DOHH2 (cell line): ENCODE measurements around the gene CLSTN1.

ENCODE experiments used
- EZH2phosphoT487 ChIP-seq: fragments of 200-600 bp; sonication (generic); IDR thresholded peaks from 2 replicates; pipeline ENCODE4 v1.6.1; 2017; ENCODE audit warnings: borderline replicate concordance, mild to moderate bottlenecking, antibody characterized with exemption, low read length, moderate library complexity, mixed read lengths
- TF ChIP-seq, protein P1 (sequence below): fragments of 200-600 bp; sonication (generic); IDR thresholded peaks from one replicate; pipeline ENCODE4 v1.5.1; 2014; ENCODE audit warnings: antibody characterized with exemption, mild to moderate bottlenecking, low read depth, low read length; ENCODE audit not compliant: poor library complexity, severe bottlenecking

DNA sequence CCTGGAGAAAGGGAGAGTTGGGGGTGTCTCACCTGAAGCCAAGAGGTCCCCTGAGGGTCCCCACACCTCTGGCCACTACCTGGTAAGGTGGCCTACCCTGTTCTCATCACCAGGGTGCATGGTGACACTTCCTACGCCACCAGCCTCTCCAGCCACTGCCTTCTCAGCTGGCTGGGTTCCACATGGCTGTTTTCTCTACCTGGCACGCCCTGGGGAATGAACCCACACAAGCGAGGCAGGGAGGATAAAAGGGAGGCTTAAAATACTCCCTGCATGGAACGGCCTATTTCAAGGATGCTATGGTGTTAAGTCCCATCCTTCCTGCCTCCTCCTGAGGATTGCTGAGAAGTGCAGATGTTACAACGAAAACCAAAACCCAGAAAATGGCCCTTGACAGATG, 87.5 kb downstream of the CLSTN1 start:
- TF ChIP-seq, protein P1, sequence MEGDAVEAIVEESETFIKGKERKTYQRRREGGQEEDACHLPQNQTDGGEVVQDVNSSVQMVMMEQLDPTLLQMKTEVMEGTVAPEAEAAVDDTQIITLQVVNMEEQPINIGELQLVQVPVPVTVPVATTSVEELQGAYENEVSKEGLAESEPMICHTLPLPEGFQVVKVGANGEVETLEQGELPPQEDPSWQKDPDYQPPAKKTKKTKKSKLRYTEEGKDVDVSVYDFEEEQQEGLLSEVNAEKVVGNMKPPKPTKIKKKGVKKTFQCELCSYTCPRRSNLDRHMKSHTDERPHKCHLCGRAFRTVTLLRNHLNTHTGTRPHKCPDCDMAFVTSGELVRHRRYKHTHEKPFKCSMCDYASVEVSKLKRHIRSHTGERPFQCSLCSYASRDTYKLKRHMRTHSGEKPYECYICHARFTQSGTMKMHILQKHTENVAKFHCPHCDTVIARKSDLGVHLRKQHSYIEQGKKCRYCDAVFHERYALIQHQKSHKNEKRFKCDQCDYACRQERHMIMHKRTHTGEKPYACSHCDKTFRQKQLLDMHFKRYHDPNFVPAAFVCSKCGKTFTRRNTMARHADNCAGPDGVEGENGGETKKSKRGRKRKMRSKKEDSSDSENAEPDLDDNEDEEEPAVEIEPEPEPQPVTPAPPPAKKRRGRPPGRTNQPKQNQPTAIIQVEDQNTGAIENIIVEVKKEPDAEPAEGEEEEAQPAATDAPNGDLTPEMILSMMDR: no peak
- no peak for TF ChIP-seq EZH2phosphoT487
